ENCODE data around the gene LRBA. TPM values are rescaled to one million over a fixed set of nuclear protein-coding genes. Genes with fewer than 3 reads are reported as not detected.
"Not testable (repeated sequence)": the region's sequence is repeated elsewhere in the genome, so short reads cannot be mapped to it uniquely, and the experiment has no call there.

LRBA gene
- total and polyA plus RNA-seq, 4 donors: 11.8 to 149 (median 34.2) TPM

GRCh38 chr4:150931796-150932195, 83.3 kb downstream of the LRBA start:
- DNase-seq (no peak), ATAC-seq (ENCODE audit: insufficient read depth, low FRiP score) (no peak)
- Histone ChIP-seq H3K9ac (ENCODE audit: insufficient read depth in 1 of 2, low read length in 2 of 2) (no peak overlapping the region), H3K4me3 (no peak overlapping the region), H3K4me1 (ENCODE audit: control insufficient read depth in 5 of 5, insufficient read depth in 5 of 5, low read length in 5 of 5) (no peaks in the 10 kb centered on the region), H3K27me3 (ENCODE audit: control insufficient read depth in 3 of 3, insufficient read depth in 3 of 3, low read length in 2 of 3) (no peaks in the 10 kb centered on the region), H3K27ac (ENCODE audit: low read depth in 1 of 2, low read length in 1 of 2) (no peak overlapping the region), H3K9me3 (ENCODE audit: control insufficient read depth in 4 of 4, insufficient read depth in 3 of 4, low read length in 3 of 4) (no peaks in the 10 kb centered on the region), H3K36me3 (ENCODE audit: control insufficient read depth in 4 of 4, insufficient read depth in 4 of 4, low read length in 4 of 4) (peaks cover 0 to 2% (median 0%) of the 10 kb centered on the region in 4 donors)
- WGBS, 2 donors: 97 to 98% methylated on average over 2 of the region's 2 CpGs
- TF ChIP-seq, protein P1, sequence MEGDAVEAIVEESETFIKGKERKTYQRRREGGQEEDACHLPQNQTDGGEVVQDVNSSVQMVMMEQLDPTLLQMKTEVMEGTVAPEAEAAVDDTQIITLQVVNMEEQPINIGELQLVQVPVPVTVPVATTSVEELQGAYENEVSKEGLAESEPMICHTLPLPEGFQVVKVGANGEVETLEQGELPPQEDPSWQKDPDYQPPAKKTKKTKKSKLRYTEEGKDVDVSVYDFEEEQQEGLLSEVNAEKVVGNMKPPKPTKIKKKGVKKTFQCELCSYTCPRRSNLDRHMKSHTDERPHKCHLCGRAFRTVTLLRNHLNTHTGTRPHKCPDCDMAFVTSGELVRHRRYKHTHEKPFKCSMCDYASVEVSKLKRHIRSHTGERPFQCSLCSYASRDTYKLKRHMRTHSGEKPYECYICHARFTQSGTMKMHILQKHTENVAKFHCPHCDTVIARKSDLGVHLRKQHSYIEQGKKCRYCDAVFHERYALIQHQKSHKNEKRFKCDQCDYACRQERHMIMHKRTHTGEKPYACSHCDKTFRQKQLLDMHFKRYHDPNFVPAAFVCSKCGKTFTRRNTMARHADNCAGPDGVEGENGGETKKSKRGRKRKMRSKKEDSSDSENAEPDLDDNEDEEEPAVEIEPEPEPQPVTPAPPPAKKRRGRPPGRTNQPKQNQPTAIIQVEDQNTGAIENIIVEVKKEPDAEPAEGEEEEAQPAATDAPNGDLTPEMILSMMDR (IDR thresholded peaks at IDR 0.05; ENCODE audit: control extremely low read depth, extremely low read depth): no peak

DNA sequence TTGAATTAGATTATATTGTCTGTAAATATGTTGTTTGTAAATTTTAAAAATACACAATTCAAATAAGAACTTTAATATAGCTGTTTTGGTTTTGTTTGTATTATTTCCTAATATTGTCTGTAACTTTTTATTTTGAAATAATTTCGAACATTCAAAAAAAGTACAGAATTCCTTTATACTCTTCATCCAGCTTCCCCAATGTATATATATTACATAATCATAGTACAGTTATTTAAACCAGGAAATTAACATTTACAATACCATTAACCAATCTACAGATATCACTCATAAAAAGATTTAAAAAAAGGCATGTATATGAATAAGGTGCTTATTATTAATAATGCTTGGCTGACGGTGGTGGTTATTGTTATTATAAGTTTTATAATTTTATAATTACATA, 84.1 kb downstream of the LRBA start:
- ATAC-seq (ENCODE audit: insufficient read depth, low FRiP score) (no peak), DNase-seq (no peak)
- H3K9ac ChIP-seq (ENCODE audit: insufficient read depth in 1 of 2, low read length in 2 of 2): no peak overlapping the region
- peaks cover 0 to 2% (median 0%) of the 10 kb centered on the region in 4 donors for H3K36me3 ChIP-seq (ENCODE audit: control insufficient read depth in 4 of 4, insufficient read depth in 4 of 4, low read length in 4 of 4)
- 94 to 98% methylated on average over 2 of the region's 2 CpGs for WGBS, 2 donors
- no peaks in the 10 kb centered on the region for H3K27me3 ChIP-seq (ENCODE audit: control insufficient read depth in 3 of 3, insufficient read depth in 3 of 3, low read length in 2 of 3)
- TF ChIP-seq, protein P1 (IDR thresholded peaks at IDR 0.05; ENCODE audit: control extremely low read depth, extremely low read depth): no peak
- H3K9me3 ChIP-seq (ENCODE audit: control insufficient read depth in 4 of 4, insufficient read depth in 3 of 4, low read length in 3 of 4): no peaks in the 10 kb centered on the region
- no peak overlapping the region for H3K4me3 ChIP-seq
- H3K4me1 ChIP-seq (ENCODE audit: control insufficient read depth in 5 of 5, insufficient read depth in 5 of 5, low read length in 5 of 5): no peaks in the 10 kb centered on the region
- H3K27ac ChIP-seq (ENCODE audit: low read depth in 1 of 2, low read length in 1 of 2): no peak overlapping the region

GRCh38 chr4:150923945-150924344, 91.1 kb downstream of the LRBA start:
- Histone ChIP-seq H3K4me1 (ENCODE audit: control insufficient read depth in 5 of 5, insufficient read depth in 5 of 5, low read length in 5 of 5) (no peaks in the 10 kb centered on the region), H3K9ac (ENCODE audit: insufficient read depth in 1 of 2, low read length in 2 of 2) (no peak overlapping the region), H3K27me3 (ENCODE audit: control insufficient read depth in 3 of 3, insufficient read depth in 3 of 3, low read length in 2 of 3) (no peaks in the 10 kb centered on the region), H3K27ac (ENCODE audit: low read depth in 1 of 2, low read length in 1 of 2) (no peak overlapping the region), H3K36me3 (ENCODE audit: control insufficient read depth in 4 of 4, insufficient read depth in 4 of 4, low read length in 4 of 4) (peaks cover 2 to 9% (median 5%) of the 10 kb centered on the region in 4 donors), H3K4me3 (no peak overlapping the region), H3K9me3 (ENCODE audit: control insufficient read depth in 4 of 4, insufficient read depth in 3 of 4, low read length in 3 of 4) (no peaks in the 10 kb centered on the region)
- ATAC-seq (ENCODE audit: insufficient read depth, low FRiP score): no peak
- TF ChIP-seq, protein P1 (IDR thresholded peaks at IDR 0.05; ENCODE audit: control extremely low read depth, extremely low read depth): no peak
- 96 to 97% methylated on average over 1 of the region's 1 CpG for WGBS, 2 donors
- no peak for DNase-seq

- H3K9ac ChIP-seq (ENCODE audit: insufficient read depth in 1 of 2, low read length in 2 of 2); ATAC-seq (ENCODE audit: insufficient read depth, low FRiP score); H3K4me3 ChIP-seq; H3K9me3 ChIP-seq (ENCODE audit: control insufficient read depth in 4 of 4, insufficient read depth in 3 of 4, low read length in 3 of 4); H3K27ac ChIP-seq (ENCODE audit: low read depth in 1 of 2, low read length in 1 of 2); H3K4me1 ChIP-seq (ENCODE audit: control insufficient read depth in 5 of 5, insufficient read depth in 5 of 5, low read length in 5 of 5); H3K27me3 ChIP-seq (ENCODE audit: control insufficient read depth in 3 of 3, insufficient read depth in 3 of 3, low read length in 2 of 3); DNase-seq; H3K36me3 ChIP-seq (ENCODE audit: control insufficient read depth in 4 of 4, insufficient read depth in 4 of 4, low read length in 4 of 4): not testable (repeated sequence)
- WGBS, 2 donors: 98% methylated on average over 9 of the region's 9 CpGs
These were observed 93.6 kb downstream of the LRBA start for GRCh38 chr4:150921486-150921885.

DNA sequence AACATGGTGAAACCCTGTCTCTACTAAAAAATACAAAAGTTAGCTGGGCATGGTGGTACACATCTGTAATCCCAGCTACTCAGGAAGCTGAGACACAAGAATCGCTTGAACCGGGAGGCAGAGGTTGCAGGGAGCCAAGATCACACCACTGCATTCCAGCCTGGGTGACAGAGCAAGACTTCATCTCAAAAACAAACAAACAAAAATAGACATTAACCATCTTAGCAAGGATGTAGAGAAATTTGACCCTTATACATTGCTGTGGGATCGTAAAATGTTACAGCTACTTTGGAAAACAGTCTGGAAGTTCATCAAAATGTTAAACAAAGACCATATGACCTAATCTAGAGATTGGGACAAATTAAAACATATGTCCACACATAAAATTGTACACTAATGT, 96.5 kb downstream of the LRBA start:
- H3K9me3 ChIP-seq (ENCODE audit: control insufficient read depth in 4 of 4, insufficient read depth in 3 of 4, low read length in 3 of 4); H3K27ac ChIP-seq (ENCODE audit: low read depth in 1 of 2, low read length in 1 of 2); H3K27me3 ChIP-seq (ENCODE audit: control insufficient read depth in 3 of 3, insufficient read depth in 3 of 3, low read length in 2 of 3); H3K4me1 ChIP-seq (ENCODE audit: control insufficient read depth in 5 of 5, insufficient read depth in 5 of 5, low read length in 5 of 5); H3K9ac ChIP-seq (ENCODE audit: insufficient read depth in 1 of 2, low read length in 2 of 2); ATAC-seq (ENCODE audit: insufficient read depth, low FRiP score); H3K4me3 ChIP-seq; H3K36me3 ChIP-seq (ENCODE audit: control insufficient read depth in 4 of 4, insufficient read depth in 4 of 4, low read length in 4 of 4); DNase-seq: not testable (repeated sequence)
- WGBS, 2 donors: 91 to 93% methylated on average over 3 of the region's 3 CpGs
